ENCODE measurements around the gene FSIP1. TPM values are rescaled to one million over a fixed set of nuclear protein-coding genes. Genes with fewer than 3 reads are reported as not detected.

The FSIP1 gene
- total RNA-seq, 1 donor, result 3.6 TPM

GRCh38 chr15:39552556-39552955, 230.1 kb downstream of the FSIP1 start:
- H3K4me3 ChIP-seq (ENCODE audit: insufficient read depth, low read length), result no peak overlapping the region
- no peak overlapping the region for H3K27ac ChIP-seq (ENCODE audit: low read depth, low read length)
- no peaks in the 10 kb centered on the region for H3K36me3 ChIP-seq (ENCODE audit: insufficient read depth, low read length)
- TF ChIP-seq CTCF (IDR thresholded peaks at IDR 0.05; ENCODE audit: extremely low read depth, low read depth, low read length), result no peak
- H3K9me3 ChIP-seq (ENCODE audit: low read depth, low read length), result no peaks in the 10 kb centered on the region
- no peaks in the 10 kb centered on the region for H3K27me3 ChIP-seq (ENCODE audit: insufficient read depth, low read length)
- no peaks in the 10 kb centered on the region for H3K4me1 ChIP-seq (ENCODE audit: insufficient read depth, low read length)
- H3K4me2 ChIP-seq (ENCODE audit: insufficient read depth, low read length), result no peak overlapping the region
- no peaks in the 10 kb centered on the region for H4K20me1 ChIP-seq (ENCODE audit: insufficient read depth, low read length)
- H3K79me2 ChIP-seq (ENCODE audit: insufficient read depth, low read length), result no peaks in the 10 kb centered on the region
- DNase-seq (ENCODE audit: insufficient read length, low spot score, missing footprints), result no peak
- no peak overlapping the region for H2AFZ ChIP-seq (ENCODE audit: low read length)

- no peak overlapping the region for H3K4me3 ChIP-seq (ENCODE audit: insufficient read depth, low read length)
- H3K4me2 ChIP-seq (ENCODE audit: insufficient read depth, low read length), result no peak overlapping the region
- H3K4me1 ChIP-seq (ENCODE audit: insufficient read depth, low read length), result no peaks in the 10 kb centered on the region
- no peak overlapping the region for H3K27ac ChIP-seq (ENCODE audit: low read depth, low read length)
- no peaks in the 10 kb centered on the region for H3K9me3 ChIP-seq (ENCODE audit: low read depth, low read length)
- H2AFZ ChIP-seq (ENCODE audit: low read length), result no peak overlapping the region
- H4K20me1 ChIP-seq (ENCODE audit: insufficient read depth, low read length), result no peaks in the 10 kb centered on the region
- no peaks in the 10 kb centered on the region for H3K36me3 ChIP-seq (ENCODE audit: insufficient read depth, low read length)
- no peaks in the 10 kb centered on the region for H3K27me3 ChIP-seq (ENCODE audit: insufficient read depth, low read length)
- no peak for DNase-seq (ENCODE audit: insufficient read length, low spot score, missing footprints)
- no peaks in the 10 kb centered on the region for H3K79me2 ChIP-seq (ENCODE audit: insufficient read depth, low read length)
- TF ChIP-seq CTCF (IDR thresholded peaks at IDR 0.05; ENCODE audit: extremely low read depth, low read depth, low read length), result no peak
These were observed 231.2 kb downstream of the FSIP1 start for GRCh38 chr15:39551476-39551875.

Other genes starting within 250 kb of the FSIP1 start
- gene THBS1, start 201.8 kb downstream of the FSIP1 start, total RNA-seq, result 6,477 and 8,941 TPM in 2 replicates
- 136 and 173 TPM in 2 replicates for gene GPR176, start 137.4 kb upstream of the FSIP1 start, total RNA-seq
- gene EIF2AK4, start 151.3 kb upstream of the FSIP1 start, total RNA-seq, result 76.0 TPM in 2 replicates

Data from osteoblast (primary cell).